Right hindlimb (tissue), 1 donor: ENCODE measurements around the gene TMEM161A.

Experiments used
- DNase-seq: peaks from one replicate; pipeline ENCODE4 v3.0.0-alpha.2; 2018

The TMEM161A gene

GRCh38 chr19:19095691-19096090 is 42.6 kb downstream of the TMEM161A start:
- no peak for DNase-seq

- DNase-seq = no peak
These were observed 43.8 kb downstream of the TMEM161A start for GRCh38 chr19:19094513-19094912.

GRCh38 chr19:19087676-19088075 is 50.6 kb downstream of the TMEM161A start:
- DNase-seq = no peak

GRCh38 chr19:19083413-19084178 is 54.7 kb downstream of the TMEM161A start:
- DNase-seq = no peak

GRCh38 chr19:19081642-19082151 is 56.6 kb downstream of the TMEM161A start:
- DNase-seq = no peak

- DNase-seq = no peak
These were observed 58.7 kb downstream of the TMEM161A start for GRCh38 chr19:19079571-19079970.

- no peak for DNase-seq
These were observed 59.5 kb downstream of the TMEM161A start for GRCh38 chr19:19078801-19079200.

GRCh38 chr19:19077103-19077502 is 61.2 kb downstream of the TMEM161A start:
- no peak for DNase-seq

GRCh38 chr19:19076476-19076875 is 61.8 kb downstream of the TMEM161A start:
- no peak for DNase-seq

- DNase-seq = no peak
These were observed 63.2 kb downstream of the TMEM161A start for GRCh38 chr19:19075126-19075525.

GRCh38 chr19:19074196-19074882 is 63.9 kb downstream of the TMEM161A start:
- DNase-seq = no peak

GRCh38 chr19:19071897-19072296 is 66.4 kb downstream of the TMEM161A start:
- no peak for DNase-seq
